ENCODE measurements around the gene NCAM2.

- TF ChIP-seq POLR2AphosphoS5 (IDR thresholded peaks at IDR 0.05; ENCODE audit: low read depth, low read length) = no peak
- TF ChIP-seq CTCF (IDR thresholded peaks at IDR 0.05; ENCODE audit: control extremely low read depth in 1 of 3, insufficient read depth in 1 of 3, low read depth in 1 of 3, low read length in 3 of 3) = no peak
- TF ChIP-seq, protein P1, sequence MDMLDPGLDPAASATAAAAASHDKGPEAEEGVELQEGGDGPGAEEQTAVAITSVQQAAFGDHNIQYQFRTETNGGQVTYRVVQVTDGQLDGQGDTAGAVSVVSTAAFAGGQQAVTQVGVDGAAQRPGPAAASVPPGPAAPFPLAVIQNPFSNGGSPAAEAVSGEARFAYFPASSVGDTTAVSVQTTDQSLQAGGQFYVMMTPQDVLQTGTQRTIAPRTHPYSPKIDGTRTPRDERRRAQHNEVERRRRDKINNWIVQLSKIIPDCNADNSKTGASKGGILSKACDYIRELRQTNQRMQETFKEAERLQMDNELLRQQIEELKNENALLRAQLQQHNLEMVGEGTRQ (IDR thresholded peaks at IDR 0.05; ENCODE audit: low read length) = no peak
- TF ChIP-seq POLR2A (IDR thresholded peaks at IDR 0.05; ENCODE audit: control extremely low read depth in 1 of 2, low read depth in 2 of 2, low read length in 2 of 2) = no peak
- TF ChIP-seq KDM5A (IDR thresholded peaks at IDR 0.05; ENCODE audit: low read length) = no peak
- TF ChIP-seq GTF2F1 (IDR thresholded peaks at IDR 0.05; ENCODE audit: borderline replicate concordance, low read depth, low read length) = no peak
- TF ChIP-seq CBX8 (IDR thresholded peaks at IDR 0.05; ENCODE audit: borderline replicate concordance, low read depth, low read length) = no peak
- TF ChIP-seq CBX5 (IDR thresholded peaks at IDR 0.05; ENCODE audit: low read depth, low read length) = no peak
- TF ChIP-seq SIX5 (IDR thresholded peaks at IDR 0.05; ENCODE audit: low read depth, low read length) = no peak
These were observed 32.1 kb downstream of the NCAM2 start for GRCh38 chr21:21030311-21030710.
